Measurements from ENCODE around the gene CCDC78.

- TF ChIP-seq CTCF (conservative IDR thresholded peaks at IDR 0.05; ENCODE audit: low read depth in 2 of 2) (no peak), REST (IDR thresholded peaks at IDR 0.05; ENCODE audit: unreplicated experiment) (no peak), POLR2AphosphoS5 (IDR thresholded peaks at IDR 0.05; ENCODE audit: low read depth) (no peak), EZH2 (IDR thresholded peaks at IDR 0.05; ENCODE audit: low read depth, unreplicated experiment) (no peak), JUNB (IDR thresholded peaks at IDR 0.05; ENCODE audit: unreplicated experiment) (no peak), CREB1 (CRISPR knock-in tag; IDR thresholded peaks at IDR 0.05; ENCODE audit: low read depth) (no peak), EZH2phosphoT487 (IDR thresholded peaks at IDR 0.05; ENCODE audit: unreplicated experiment) (no peak), ZNF462 (CRISPR knock-in tag; IDR thresholded peaks at IDR 0.05) (no peak), ETS1 (IDR thresholded peaks at IDR 0.05) (no peak)
Observed at GRCh38 chr16:766008-766819, 40.0 kb upstream of the CCDC78 start.

All from GM23338 (cell line).